ENCODE results near the gene WDR5. TPM values are rescaled to one million over a fixed set of nuclear protein-coding genes. Genes with fewer than 3 reads are reported as not detected.
A peak's percentile ranks its signal among the peaks of the same experiment; 100 is the strongest.

Gene WDR5
- total and polyA plus RNA-seq, 5 donors from 2014 or later = 11.4 to 19.3 (median 17.8) TPM

- Histone ChIP-seq H3K27me3 (ENCODE audit: control insufficient read depth, insufficient read depth, low read length) (no peaks in the 10 kb centered on the region), H3K27ac (ENCODE audit: insufficient read depth, low read length, poor library complexity, severe bottlenecking) (no peak overlapping the region), H3K4me1 (ENCODE audit: control insufficient read depth, insufficient read depth, low read length, poor library complexity, severe bottlenecking) (no peaks in the 10 kb centered on the region), H3K4me3 (ENCODE audit: low read depth, low read length) (no peak overlapping the region), H3K36me3 (ENCODE audit: control insufficient read depth, insufficient read depth, low read length) (no peaks in the 10 kb centered on the region), H3K9me3 (ENCODE audit: control insufficient read depth in 2 of 2, low read length in 2 of 2) (no peaks in the 10 kb centered on the region)
- Mint-ChIP-seq H3K9me3 (peaks cover 0 to 3% (median 0%) of the 10 kb centered on the region in 7 donors), H3K36me3 (no peaks in the 10 kb centered on the region), H3K4me3 (peak overlapping the region in 1 of 4 donors; percentile 39), H3K4me1 (peaks cover 0 to 7% (median 0%) of the 10 kb centered on the region in 4 donors), H3K27me3 (no peaks in the 10 kb centered on the region), H3K27ac (peak overlapping the region in 1 of 3 donors; percentile 32)
- DNase-seq (no peak), ATAC-seq (ENCODE audit: low read depth in 2 of 2) (no peak)
These were observed 33.1 kb downstream of the WDR5 start for GRCh38 chr9:134168757-134169550.

- Histone ChIP-seq H3K27me3 (ENCODE audit: control insufficient read depth, insufficient read depth, low read length) (no peaks in the 10 kb centered on the region), H3K36me3 (ENCODE audit: control insufficient read depth, insufficient read depth, low read length) (no peaks in the 10 kb centered on the region), H3K4me3 (ENCODE audit: low read depth, low read length) (no peak overlapping the region), H3K4me1 (ENCODE audit: control insufficient read depth, insufficient read depth, low read length, poor library complexity, severe bottlenecking) (no peaks in the 10 kb centered on the region), H3K9me3 (ENCODE audit: control insufficient read depth in 2 of 2, low read length in 2 of 2) (no peaks in the 10 kb centered on the region), H3K27ac (ENCODE audit: insufficient read depth, low read length, poor library complexity, severe bottlenecking) (no peak overlapping the region)
- H3K36me3 Mint-ChIP-seq = no peaks in the 10 kb centered on the region
- no peak overlapping the region for H3K27ac Mint-ChIP-seq
- ATAC-seq (ENCODE audit: low read depth in 2 of 2) (no peak), DNase-seq (no peak)
- H3K4me3 Mint-ChIP-seq = no peak overlapping the region
- H3K27me3 Mint-ChIP-seq = no peaks in the 10 kb centered on the region
- H3K9me3 Mint-ChIP-seq = peaks cover 0 to 3% (median 0%) of the 10 kb centered on the region in 7 donors
- peaks cover 0 to 7% (median 0%) of the 10 kb centered on the region in 4 donors for H3K4me1 Mint-ChIP-seq
These were observed 34.0 kb downstream of the WDR5 start for GRCh38 chr9:134169724-134170401.

DNA sequence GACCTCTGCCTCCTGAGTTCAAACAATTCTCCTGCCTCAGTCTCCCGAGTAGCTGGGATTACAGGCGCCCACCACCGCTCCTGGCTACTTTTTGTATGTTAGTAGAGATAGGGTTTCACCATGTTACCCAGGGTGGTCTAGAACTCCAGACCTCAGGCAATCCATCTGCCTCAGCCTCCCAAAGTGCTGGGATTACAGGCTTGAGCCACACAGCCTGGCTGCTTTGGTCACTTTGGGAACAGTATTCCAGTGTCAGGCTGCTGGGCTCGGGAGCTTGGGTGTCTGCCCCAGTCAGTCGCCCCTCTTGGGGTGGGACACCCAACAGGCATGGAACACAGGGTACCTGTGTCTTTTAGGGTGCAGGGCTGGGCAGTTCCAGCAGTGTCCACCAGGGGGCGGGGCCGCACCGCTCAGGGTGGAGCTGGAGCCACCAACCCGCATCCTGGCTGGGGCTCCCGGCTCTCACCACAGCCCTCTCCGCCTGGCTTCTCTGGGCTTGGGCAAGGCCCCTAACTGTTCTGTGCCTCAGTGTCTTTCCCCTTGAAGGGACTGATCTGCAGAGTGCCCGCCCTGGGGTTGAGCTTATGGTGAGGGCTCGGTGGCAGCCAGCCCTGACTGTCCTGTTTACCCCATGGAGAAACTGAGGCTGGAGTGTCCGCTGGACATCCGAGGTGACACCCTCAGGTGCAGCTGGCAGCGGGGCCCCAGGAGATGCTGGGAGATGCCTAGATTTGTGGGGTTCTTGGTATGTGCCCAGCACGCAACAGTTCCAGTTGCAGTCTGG lies 34.8 kb downstream of the WDR5 start:
- peaks cover 0 to 2% (median 0%) of the 10 kb centered on the region in 4 donors for H3K4me1 Mint-ChIP-seq
- Histone ChIP-seq H3K9me3 (ENCODE audit: control insufficient read depth in 2 of 2, low read length in 2 of 2) (no peaks in the 10 kb centered on the region), H3K4me3 (ENCODE audit: low read depth, low read length) (no peak overlapping the region), H3K4me1 (ENCODE audit: control insufficient read depth, insufficient read depth, low read length, poor library complexity, severe bottlenecking) (no peaks in the 10 kb centered on the region), H3K27me3 (ENCODE audit: control insufficient read depth, insufficient read depth, low read length) (no peaks in the 10 kb centered on the region), H3K36me3 (ENCODE audit: control insufficient read depth, insufficient read depth, low read length) (no peaks in the 10 kb centered on the region), H3K27ac (ENCODE audit: insufficient read depth, low read length, poor library complexity, severe bottlenecking) (no peak overlapping the region)
- H3K27me3 Mint-ChIP-seq = no peaks in the 10 kb centered on the region
- H3K9me3 Mint-ChIP-seq = peaks cover 0 to 3% (median 0%) of the 10 kb centered on the region in 7 donors
- no peak for ATAC-seq (ENCODE audit: low read depth in 2 of 2)
- peak in 1 of 3 donors; percentile 36 for DNase-seq
- H3K36me3 Mint-ChIP-seq = no peaks in the 10 kb centered on the region
- H3K4me3 Mint-ChIP-seq = peak overlapping the region in 1 of 4 donors; percentile 56
- no peak overlapping the region for H3K27ac Mint-ChIP-seq

GRCh38 chr9:134171316-134172197 lies 35.7 kb downstream of the WDR5 start:
- no peaks in the 10 kb centered on the region for H3K36me3 Mint-ChIP-seq
- H3K27me3 Mint-ChIP-seq = no peaks in the 10 kb centered on the region
- Histone ChIP-seq H3K36me3 (ENCODE audit: control insufficient read depth, insufficient read depth, low read length) (no peaks in the 10 kb centered on the region), H3K4me3 (ENCODE audit: low read depth, low read length) (no peak overlapping the region), H3K27ac (ENCODE audit: insufficient read depth, low read length, poor library complexity, severe bottlenecking) (no peak overlapping the region), H3K4me1 (ENCODE audit: control insufficient read depth, insufficient read depth, low read length, poor library complexity, severe bottlenecking) (no peaks in the 10 kb centered on the region), H3K27me3 (ENCODE audit: control insufficient read depth, insufficient read depth, low read length) (no peaks in the 10 kb centered on the region), H3K9me3 (ENCODE audit: control insufficient read depth in 2 of 2, low read length in 2 of 2) (no peaks in the 10 kb centered on the region)
- no peak overlapping the region for H3K27ac Mint-ChIP-seq
- H3K4me1 Mint-ChIP-seq = peaks cover 0 to 2% (median 0%) of the 10 kb centered on the region in 4 donors
- no peak for ATAC-seq (ENCODE audit: low read depth in 2 of 2)
- H3K9me3 Mint-ChIP-seq = peaks cover 0 to 3% (median 0%) of the 10 kb centered on the region in 7 donors
- H3K4me3 Mint-ChIP-seq = peak overlapping the region in 2 of 4 donors; percentile 49 to 56
- DNase-seq = no peak

- Mint-ChIP-seq H3K36me3 (no peaks in the 10 kb centered on the region), H3K4me3 (no peak overlapping the region), H3K4me1 (peaks cover 0 to 2% (median 0%) of the 10 kb centered on the region in 4 donors), H3K9me3 (peaks cover 0 to 3% (median 0%) of the 10 kb centered on the region in 7 donors), H3K27ac (no peak overlapping the region), H3K27me3 (no peaks in the 10 kb centered on the region)
- DNase-seq (no peak), ATAC-seq (ENCODE audit: low read depth in 2 of 2) (no peak)
- Histone ChIP-seq H3K4me1 (ENCODE audit: control insufficient read depth, insufficient read depth, low read length, poor library complexity, severe bottlenecking) (no peaks in the 10 kb centered on the region), H3K27ac (ENCODE audit: insufficient read depth, low read length, poor library complexity, severe bottlenecking) (no peak overlapping the region), H3K4me3 (ENCODE audit: low read depth, low read length) (no peak overlapping the region), H3K9me3 (ENCODE audit: control insufficient read depth in 2 of 2, low read length in 2 of 2) (no peaks in the 10 kb centered on the region), H3K27me3 (ENCODE audit: control insufficient read depth, insufficient read depth, low read length) (no peaks in the 10 kb centered on the region), H3K36me3 (ENCODE audit: control insufficient read depth, insufficient read depth, low read length) (no peaks in the 10 kb centered on the region)
These were observed 36.6 kb downstream of the WDR5 start for GRCh38 chr9:134172198-134173126.

DNA sequence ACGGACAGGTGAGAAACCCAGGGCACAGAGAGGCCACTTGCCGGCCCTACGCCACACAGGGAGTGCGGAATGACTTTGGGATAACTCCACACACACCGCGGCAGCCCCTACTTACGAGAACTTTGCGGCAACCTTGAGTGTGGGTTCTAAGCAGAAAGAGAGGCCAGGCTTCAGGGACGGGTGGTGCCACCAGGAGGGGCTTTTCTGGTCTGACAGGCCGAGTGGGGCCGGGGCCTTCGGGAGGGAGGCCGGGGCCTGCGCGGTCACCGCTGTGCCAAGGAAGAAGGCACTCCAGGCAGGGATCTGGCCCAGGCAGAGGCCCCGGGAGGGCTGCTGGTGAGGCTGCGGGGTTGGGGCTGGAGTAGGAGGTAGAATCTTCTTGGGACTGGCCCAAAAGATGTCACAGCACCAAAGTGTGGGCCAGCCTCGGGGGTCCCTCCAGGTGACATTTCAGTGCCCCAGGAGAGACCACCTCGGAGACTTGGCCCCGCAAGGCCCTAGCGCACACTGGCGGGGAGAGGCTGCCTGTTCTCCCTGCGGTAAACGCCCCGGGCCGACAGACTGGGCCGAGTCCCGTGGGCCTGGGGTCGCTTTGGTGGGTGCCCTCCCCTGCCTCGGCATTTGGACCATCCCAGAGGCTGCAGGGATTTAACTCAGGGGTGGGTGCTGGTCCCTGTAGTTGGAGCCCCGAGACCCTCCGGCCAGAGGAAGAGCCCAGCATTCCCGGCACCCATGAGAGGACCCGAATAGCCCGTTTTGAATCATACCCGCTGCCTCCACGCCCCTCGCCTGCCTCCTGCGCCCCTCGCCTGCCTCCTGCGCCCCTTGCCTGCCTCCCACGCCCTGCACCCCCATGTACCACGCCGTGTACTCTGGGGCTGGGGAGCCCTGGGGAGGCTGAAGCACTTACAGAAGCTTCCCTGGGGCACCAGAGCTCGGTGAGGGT lies 37.5 kb downstream of the WDR5 start:
- no peak for ATAC-seq (ENCODE audit: low read depth in 2 of 2)
- no peak for DNase-seq

More for the DNA sequence above, 37.5 kb downstream of the WDR5 start:
- H3K27me3 ChIP-seq (ENCODE audit: control insufficient read depth, insufficient read depth, low read length) = no peaks in the 10 kb centered on the region
- H3K4me3 Mint-ChIP-seq = no peak overlapping the region
- H3K4me3 ChIP-seq (ENCODE audit: low read depth, low read length) = no peak overlapping the region
- no peaks in the 10 kb centered on the region for H3K36me3 ChIP-seq (ENCODE audit: control insufficient read depth, insufficient read depth, low read length)
- H3K9me3 Mint-ChIP-seq = peaks cover 0 to 2% (median 0%) of the 10 kb centered on the region in 7 donors
- no peak overlapping the region for H3K27ac Mint-ChIP-seq
- peaks cover 0 to 2% (median 0%) of the 10 kb centered on the region in 4 donors for H3K4me1 Mint-ChIP-seq
- H3K27ac ChIP-seq (ENCODE audit: insufficient read depth, low read length, poor library complexity, severe bottlenecking) = no peak overlapping the region
- H3K36me3 Mint-ChIP-seq = no peaks in the 10 kb centered on the region
- no peaks in the 10 kb centered on the region for H3K4me1 ChIP-seq (ENCODE audit: control insufficient read depth, insufficient read depth, low read length, poor library complexity, severe bottlenecking)
- H3K9me3 ChIP-seq (ENCODE audit: control insufficient read depth in 2 of 2, low read length in 2 of 2) = no peaks in the 10 kb centered on the region
- no peaks in the 10 kb centered on the region for H3K27me3 Mint-ChIP-seq
